MCF 10A (cell line): ENCODE results near the gene MCM5. TPM values are rescaled to one million over a fixed set of nuclear protein-coding genes. Genes with fewer than 3 reads are reported as not detected.

Experiments
- BruUV-seq: library from RNA; stranded (reverse); fragments of 400-500 nt; replicated peaks from 2 replicates; lab custom pipeline; 2021; lab: Mats Ljungman, UMichigan
- CTCF ChIA-PET: fragments of 300-600 bp; sonication (Branson Sonifier 250); formaldehyde crosslinking; extraction: SDS; loops from one replicate; lab custom pipeline; 2021; ENCODE audit warnings: antibody characterized with exemption, inconsistent platforms; lab: Yijun Ruan, JAX
- POLR2A ChIA-PET: fragments of 300-600, 350-650 bp; sonication (Branson Sonifier 250); formaldehyde crosslinking; extraction: SDS; loops from one replicate; lab custom pipeline; 2020; ENCODE audit warnings: antibody characterized with exemption, inconsistent platforms; lab: Yijun Ruan, JAX
- DNase-seq: peaks from one replicate; pipeline ENCODE4 v3.0.0-alpha.2; 2018; ENCODE audit not compliant: unreplicated experiment
- H3K27ac Mint-ChIP-seq: one replicate; pipeline ENCODE4 v1.8.0; 2022; ENCODE audit warnings: mild to moderate bottlenecking, low read depth, mixed read lengths; ENCODE audit not compliant: unreplicated experiment
- H3K27me3 Mint-ChIP-seq: one replicate; pipeline ENCODE4 v1.8.0; 2022; ENCODE audit warnings: mixed read lengths; ENCODE audit not compliant: insufficient read depth, unreplicated experiment
- H3K36me3 Mint-ChIP-seq: one replicate; pipeline ENCODE4 v1.8.0; 2022; ENCODE audit warnings: mild to moderate bottlenecking, moderate library complexity, mixed read lengths; ENCODE audit not compliant: insufficient read depth, unreplicated experiment
- H3K4me1 Mint-ChIP-seq: one replicate; pipeline ENCODE4 v1.8.0; 2022; ENCODE audit warnings: mixed read lengths; ENCODE audit not compliant: insufficient read depth, unreplicated experiment
- H3K4me3 Mint-ChIP-seq: one replicate; pipeline ENCODE4 v1.8.0; 2022; ENCODE audit warnings: mild to moderate bottlenecking, moderate library complexity, mixed read lengths; ENCODE audit not compliant: unreplicated experiment
- H3K9me3 Mint-ChIP-seq: one replicate; pipeline ENCODE4 v1.8.0; 2022; ENCODE audit warnings: mixed read lengths; ENCODE audit not compliant: unreplicated experiment
- intact Hi-C: fragments of 100-400 bp; cut with micrococcal nuclease; formaldehyde crosslinking; loops from 2 replicates; pipeline ENCODE4 v1.14.1; 2022
- total RNA-seq: library from RNA; stranded (reverse); gene quantifications from 2 replicates; pipeline ENCODE4 v1.2.3, GENCODE V29; 2022
- TF ChIP-seq, protein P1 (sequence below): fragments of 200-600 bp; IDR thresholded peaks from one replicate; pipeline ENCODE4 v1.8.0; 2022; ENCODE audit warnings: antibody characterized with exemption, mild to moderate bottlenecking; ENCODE audit not compliant: unreplicated experiment

Gene MCM5
- total RNA-seq, 1 experiment from 2014 or later: 35.0 TPM

DNA sequence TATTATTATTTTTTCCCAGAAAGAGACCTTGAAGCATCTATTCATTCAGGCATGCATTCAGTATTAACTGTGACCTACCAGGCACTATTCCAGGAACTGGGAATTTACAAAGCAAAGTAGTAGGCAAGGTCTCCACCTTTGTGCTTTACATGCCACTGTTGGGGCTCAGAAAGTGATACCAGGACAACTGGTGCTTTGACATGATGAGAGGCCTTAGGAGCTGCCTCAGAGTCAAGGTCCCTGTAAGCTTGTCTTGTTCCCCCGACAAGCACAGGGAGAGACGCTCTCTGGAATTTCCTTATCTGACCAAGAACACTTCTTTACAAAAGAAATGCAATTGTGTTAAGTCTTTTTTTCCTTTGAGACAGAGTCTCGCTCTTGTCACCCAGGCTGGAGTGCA, 21.3 kb upstream of the MCM5 start:
- POLR2A ChIA-PET: no interaction called here
- no peak for DNase-seq
- no peaks in the 10 kb centered on the region for H3K9me3 Mint-ChIP-seq
- peaks cover 32% of the 10 kb centered on the region for H3K4me1 Mint-ChIP-seq
- H3K27ac Mint-ChIP-seq: no peak overlapping the region
- no peaks in the 10 kb centered on the region for H3K27me3 Mint-ChIP-seq
- TF ChIP-seq, protein P1, sequence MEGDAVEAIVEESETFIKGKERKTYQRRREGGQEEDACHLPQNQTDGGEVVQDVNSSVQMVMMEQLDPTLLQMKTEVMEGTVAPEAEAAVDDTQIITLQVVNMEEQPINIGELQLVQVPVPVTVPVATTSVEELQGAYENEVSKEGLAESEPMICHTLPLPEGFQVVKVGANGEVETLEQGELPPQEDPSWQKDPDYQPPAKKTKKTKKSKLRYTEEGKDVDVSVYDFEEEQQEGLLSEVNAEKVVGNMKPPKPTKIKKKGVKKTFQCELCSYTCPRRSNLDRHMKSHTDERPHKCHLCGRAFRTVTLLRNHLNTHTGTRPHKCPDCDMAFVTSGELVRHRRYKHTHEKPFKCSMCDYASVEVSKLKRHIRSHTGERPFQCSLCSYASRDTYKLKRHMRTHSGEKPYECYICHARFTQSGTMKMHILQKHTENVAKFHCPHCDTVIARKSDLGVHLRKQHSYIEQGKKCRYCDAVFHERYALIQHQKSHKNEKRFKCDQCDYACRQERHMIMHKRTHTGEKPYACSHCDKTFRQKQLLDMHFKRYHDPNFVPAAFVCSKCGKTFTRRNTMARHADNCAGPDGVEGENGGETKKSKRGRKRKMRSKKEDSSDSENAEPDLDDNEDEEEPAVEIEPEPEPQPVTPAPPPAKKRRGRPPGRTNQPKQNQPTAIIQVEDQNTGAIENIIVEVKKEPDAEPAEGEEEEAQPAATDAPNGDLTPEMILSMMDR: no peak
- no TSS peak for BruUV-seq
- intact Hi-C loops: no loop called here
- H3K36me3 Mint-ChIP-seq: no peaks in the 10 kb centered on the region
- H3K4me3 Mint-ChIP-seq: no peak overlapping the region
- CTCF ChIA-PET: no interaction called here

GRCh38 chr22:35379146-35379993, 20.6 kb upstream of the MCM5 start:
- DNase-seq: no peak
- TF ChIP-seq, protein P1: no peak
- Mint-ChIP-seq H3K9me3 (no peaks in the 10 kb centered on the region), H3K4me1 (peaks cover 32% of the 10 kb centered on the region), H3K36me3 (no peaks in the 10 kb centered on the region), H3K27me3 (no peaks in the 10 kb centered on the region), H3K27ac (no peak overlapping the region), H3K4me3 (no peak overlapping the region)
- intact Hi-C loops: no loop called here
- CTCF ChIA-PET: interaction anchor here (0.6 to 1.8 kb wide), 3 partner anchors 29 to 204 kb away, joined by 4 to 18 read pairs (median 4); no protein-coding TSS in a partner anchor
- no TSS peak for BruUV-seq
- POLR2A ChIA-PET: interaction anchor here (0.8 to 1.7 kb wide), 2 partner anchors 8 to 79 kb away, joined by 3 to 5 read pairs; partner anchors contain the start of gene TOM1

GRCh38 chr22:35380013-35380412, 19.9 kb upstream of the MCM5 start:
- H3K4me3 Mint-ChIP-seq: peak overlapping the region; percentile 72
- ChIA-PET POLR2A (interaction anchor here (0.8 to 1.7 kb wide), 4 partner anchors 9 to 161 kb away, joined by 3 to 5 read pairs (median 4); partner anchors contain the start of gene TOM1), CTCF (interaction anchor here (0.7 to 1.8 kb wide), 3 partner anchors 15 to 203 kb away, joined by 3 to 18 read pairs (median 4); no protein-coding TSS in a partner anchor)

More at GRCh38 chr22:35380013-35380412, 19.9 kb upstream of the MCM5 start:
- Mint-ChIP-seq H3K27ac (peak overlapping the region; percentile 84), H3K4me1 (peaks cover 32% of the 10 kb centered on the region), H3K9me3 (no peaks in the 10 kb centered on the region), H3K36me3 (no peaks in the 10 kb centered on the region), H3K27me3 (no peaks in the 10 kb centered on the region)
- DNase-seq: no peak
- TF ChIP-seq, protein P1: no peak
- intact Hi-C loops: loop anchor here (2.0 kb wide), 3 partner anchors 19 to 29 kb away; no protein-coding TSS in a partner anchor
- no TSS peak for BruUV-seq
